ENCODE results near the gene ERMARD. TPM values are rescaled to one million over a fixed set of nuclear protein-coding genes. Genes with fewer than 3 reads are reported as not detected.

The ERMARD gene
- total RNA-seq, 2 experiments from 2014 or later = 24.9 to 26.6 TPM

DNA sequence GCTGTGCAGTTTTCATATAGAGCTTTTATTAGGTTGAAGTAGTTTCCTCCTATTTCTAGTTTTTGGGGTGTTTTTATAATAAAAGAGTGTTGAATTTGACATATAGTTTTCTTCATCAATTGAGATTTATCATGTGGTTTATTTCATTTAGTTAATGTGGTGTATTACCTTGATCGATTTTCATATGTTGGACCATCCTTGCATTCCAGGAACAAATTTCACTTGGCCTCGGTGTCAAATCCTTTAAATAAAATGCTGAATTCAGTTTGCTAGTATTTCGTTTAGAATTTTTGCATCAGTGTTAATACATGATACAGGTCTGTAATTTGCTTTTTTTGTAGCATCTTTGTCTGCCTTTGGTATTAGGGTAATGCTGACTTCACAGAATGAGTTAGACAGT is 6.0 kb upstream of the ERMARD start:
- POLR2A ChIA-PET = no interaction called here
- CTCF ChIA-PET = interaction anchor here (1.0 kb wide), 1 partner anchor 44 kb away, joined by 3 read pairs; no protein-coding TSS in a partner anchor
- peaks cover 8% of the 10 kb centered on the region for H3K9me3 Mint-ChIP-seq
- H3K27me3 Mint-ChIP-seq = no peaks in the 10 kb centered on the region
- H3K4me3 Mint-ChIP-seq = no peak overlapping the region
- DNase-seq (no peak), ATAC-seq (no peak)
- H3K27ac Mint-ChIP-seq = no peak overlapping the region
- TF ChIP-seq, protein P1, sequence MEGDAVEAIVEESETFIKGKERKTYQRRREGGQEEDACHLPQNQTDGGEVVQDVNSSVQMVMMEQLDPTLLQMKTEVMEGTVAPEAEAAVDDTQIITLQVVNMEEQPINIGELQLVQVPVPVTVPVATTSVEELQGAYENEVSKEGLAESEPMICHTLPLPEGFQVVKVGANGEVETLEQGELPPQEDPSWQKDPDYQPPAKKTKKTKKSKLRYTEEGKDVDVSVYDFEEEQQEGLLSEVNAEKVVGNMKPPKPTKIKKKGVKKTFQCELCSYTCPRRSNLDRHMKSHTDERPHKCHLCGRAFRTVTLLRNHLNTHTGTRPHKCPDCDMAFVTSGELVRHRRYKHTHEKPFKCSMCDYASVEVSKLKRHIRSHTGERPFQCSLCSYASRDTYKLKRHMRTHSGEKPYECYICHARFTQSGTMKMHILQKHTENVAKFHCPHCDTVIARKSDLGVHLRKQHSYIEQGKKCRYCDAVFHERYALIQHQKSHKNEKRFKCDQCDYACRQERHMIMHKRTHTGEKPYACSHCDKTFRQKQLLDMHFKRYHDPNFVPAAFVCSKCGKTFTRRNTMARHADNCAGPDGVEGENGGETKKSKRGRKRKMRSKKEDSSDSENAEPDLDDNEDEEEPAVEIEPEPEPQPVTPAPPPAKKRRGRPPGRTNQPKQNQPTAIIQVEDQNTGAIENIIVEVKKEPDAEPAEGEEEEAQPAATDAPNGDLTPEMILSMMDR (IDR thresholded peaks at IDR 0.05) = no peak
- intact Hi-C loops (cut with micrococcal nuclease) = no loop called here
- peaks cover 18% of the 10 kb centered on the region for H3K36me3 Mint-ChIP-seq (ENCODE audit: low read depth)
- peaks cover 12% of the 10 kb centered on the region for H3K4me1 Mint-ChIP-seq (ENCODE audit: low read depth)

DNA sequence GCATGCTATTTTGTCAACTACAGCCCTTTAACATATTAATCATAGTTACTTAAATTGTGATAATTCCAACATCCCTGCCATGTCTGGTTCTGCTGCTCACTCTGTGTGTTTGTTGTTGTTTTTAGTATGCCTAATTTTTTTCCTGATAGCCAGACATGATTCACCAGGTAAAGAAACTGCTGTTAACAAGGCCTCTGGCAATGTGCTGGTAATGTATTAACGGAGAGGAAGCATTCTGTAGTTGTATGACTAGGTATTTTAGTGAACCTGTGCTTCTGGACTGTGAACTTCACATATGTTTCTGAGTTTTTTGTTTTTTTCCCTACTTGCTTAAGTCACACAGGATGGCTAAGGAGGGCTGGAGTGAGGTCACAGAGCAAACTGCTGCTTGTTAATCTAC is 4.9 kb upstream of the ERMARD start:
- Mint-ChIP-seq H3K27me3 (no peaks in the 10 kb centered on the region), H3K4me1 (ENCODE audit: low read depth) (peaks cover 12% of the 10 kb centered on the region), H3K36me3 (ENCODE audit: low read depth) (peaks cover 25% of the 10 kb centered on the region), H3K4me3 (no peak overlapping the region), H3K27ac (no peak overlapping the region), H3K9me3 (peaks cover 8% of the 10 kb centered on the region)
- TF ChIP-seq, protein P1 (IDR thresholded peaks at IDR 0.05) = no peak
- ChIA-PET CTCF (no interaction called here), POLR2A (no interaction called here)
- no peak for ATAC-seq
- DNase-seq = no peak
- intact Hi-C loops (cut with micrococcal nuclease) = no loop called here

DNA sequence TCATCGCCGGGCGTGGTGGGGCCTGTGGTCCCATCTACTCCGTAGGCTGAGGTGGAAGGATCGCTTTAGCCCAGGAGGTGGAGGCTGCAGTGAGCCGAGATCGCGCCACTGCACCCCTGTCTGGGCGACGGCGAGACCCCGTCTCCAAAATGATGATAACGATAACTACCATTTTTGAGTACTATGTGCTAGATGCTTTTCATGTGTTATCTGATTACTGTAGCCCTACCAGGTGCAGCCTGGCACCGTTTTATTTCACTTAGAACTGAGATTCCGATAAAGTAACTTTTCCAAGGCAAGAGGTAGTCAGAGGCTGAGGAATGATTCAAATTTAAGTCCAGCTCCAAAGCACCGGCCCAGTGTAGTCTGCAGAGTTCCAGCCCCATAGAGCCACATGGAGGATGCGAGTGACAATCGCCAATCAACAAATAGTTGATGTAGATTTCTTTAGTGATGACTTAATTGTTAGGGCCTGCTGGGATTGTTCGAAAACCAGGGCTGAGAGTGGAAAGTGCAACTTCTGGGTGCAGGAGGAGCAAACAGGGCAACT is 727 bp downstream of the ERMARD start:
- Mint-ChIP-seq H3K4me3 (peak overlapping the region; percentile 100), H3K27me3 (no peaks in the 10 kb centered on the region), H3K9me3 (peaks cover 2% of the 10 kb centered on the region), H3K27ac (peak overlapping the region; percentile 94), H3K4me1 (ENCODE audit: low read depth) (peaks cover 28% of the 10 kb centered on the region), H3K36me3 (ENCODE audit: low read depth) (peaks cover 27% of the 10 kb centered on the region)
- ChIA-PET POLR2A (interaction anchor here (0.6 to 7.7 kb wide), 16 partner anchors 9 to 802 kb away, joined by 3 to 73 read pairs (median 4); partner anchors contain the start of genes C6orf120, PHF10, PSMB1 and TBP), CTCF (interaction anchor here (1.0 to 3.6 kb wide), 4 partner anchors 30 to 48 kb away, joined by 3 to 11 read pairs (median 4); no protein-coding TSS in a partner anchor)
- intact Hi-C loops (cut with micrococcal nuclease) = no loop called here
- ATAC-seq (no peak), DNase-seq (peak; percentile 27)
- TF ChIP-seq, protein P1 (IDR thresholded peaks at IDR 0.05) = no peak

DNA sequence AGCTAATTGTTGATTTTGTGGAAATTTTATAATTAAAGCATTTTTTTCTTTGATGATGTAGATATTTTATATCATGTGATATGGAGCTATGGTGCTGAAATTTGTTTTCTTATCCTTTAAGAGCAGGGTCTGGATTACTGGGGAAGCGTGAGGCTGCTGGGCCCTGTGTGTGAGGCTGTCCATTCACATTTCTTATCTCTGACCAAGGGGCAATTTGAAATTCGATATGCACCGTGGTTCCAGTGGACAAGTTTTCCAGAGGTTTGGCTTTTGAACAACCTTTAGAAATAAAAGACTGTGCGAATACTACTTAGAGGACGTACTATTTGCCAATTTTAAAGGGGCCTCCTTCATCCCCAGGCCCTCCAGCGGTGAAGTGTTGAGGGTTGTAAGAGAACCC is 3.7 kb downstream of the ERMARD start:
- no peaks in the 10 kb centered on the region for H3K27me3 Mint-ChIP-seq
- intact Hi-C loops (cut with micrococcal nuclease) = no loop called here
- TF ChIP-seq, protein P1 (IDR thresholded peaks at IDR 0.05) = no peak
- POLR2A ChIA-PET = interaction anchor here (7.7 kb wide), 1 partner anchor 31 kb away, joined by 73 read pairs; the partner anchor contains the start of gene PHF10
- H3K36me3 Mint-ChIP-seq (ENCODE audit: low read depth) = peaks cover 30% of the 10 kb centered on the region
- H3K9me3 Mint-ChIP-seq = no peaks in the 10 kb centered on the region
- H3K4me1 Mint-ChIP-seq (ENCODE audit: low read depth) = peaks cover 19% of the 10 kb centered on the region
- no peak overlapping the region for H3K27ac Mint-ChIP-seq
- CTCF ChIA-PET = interaction anchor here (1.4 to 3.6 kb wide), 2 partner anchors 35 to 58 kb away, joined by 3 to 11 read pairs; no protein-coding TSS in a partner anchor
- H3K4me3 Mint-ChIP-seq = no peak overlapping the region
- no peak for DNase-seq
- ATAC-seq = no peak

DNA sequence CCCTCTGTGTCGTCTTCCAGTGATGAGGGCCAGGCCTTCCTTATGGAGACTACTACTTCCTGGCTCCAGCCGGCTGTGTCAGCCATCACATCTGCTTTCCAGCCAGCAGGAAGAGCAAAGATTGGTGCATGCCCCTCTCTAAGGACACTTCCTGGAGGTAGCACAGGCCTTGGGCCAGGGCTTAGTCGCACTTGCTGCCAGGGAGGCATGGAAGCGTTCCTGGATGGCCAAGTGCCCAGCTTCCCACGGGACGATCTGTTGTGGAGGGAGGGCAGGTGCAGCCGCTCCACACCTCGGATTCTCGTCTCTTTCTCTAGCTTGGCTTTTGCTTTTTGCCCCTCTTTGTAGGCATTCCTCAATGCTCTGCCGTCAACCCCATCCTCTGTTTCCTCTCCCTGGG is 11.9 kb downstream of the ERMARD start:
- POLR2A ChIA-PET = interaction anchor here (1.8 kb wide), 1 partner anchor 10 kb away, joined by 4 read pairs; no protein-coding TSS in a partner anchor
- Mint-ChIP-seq H3K36me3 (ENCODE audit: low read depth) (peaks cover 52% of the 10 kb centered on the region), H3K27me3 (no peaks in the 10 kb centered on the region), H3K4me3 (no peak overlapping the region), H3K4me1 (ENCODE audit: low read depth) (no peaks in the 10 kb centered on the region), H3K9me3 (no peaks in the 10 kb centered on the region), H3K27ac (no peak overlapping the region)
- DNase-seq = no peak
- CTCF ChIA-PET = no interaction called here
- intact Hi-C loops (cut with micrococcal nuclease) = no loop called here
- TF ChIP-seq, protein P1 (IDR thresholded peaks at IDR 0.05) = no peak
- ATAC-seq = no peak

Measured in activated CD8-positive, alpha-beta T cell treated with anti-CD3 and anti-CD28 coated beads for 36 hours (primary cell).